Sigmoid colon (tissue), 4 donors: ENCODE measurements around the gene SRGAP2C.
"Not testable (repeated sequence)": the region's sequence is repeated elsewhere in the genome, so short reads cannot be mapped to it uniquely, and the experiment has no call there.

Experiments used
- CTCF ChIP-seq, 4 experiments: fragments of 450-650 bp in 3 of 4; fragments of 200-600 bp in 1 of 4; IDR thresholded peaks; one replicate each; pipeline ENCODE4 v1.5.1; 2016 to 2019; ENCODE audit warnings: antibody characterized with exemption in 4 of 4, mild to moderate bottlenecking in 3 of 4, moderate library complexity in 2 of 4
- POLR2AphosphoS5 ChIP-seq, 4 donors: sonication (generic); formaldehyde crosslinking; IDR thresholded peaks; one replicate each; pipeline ENCODE4 v1.6.1; 2017; ENCODE audit warnings: antibody characterized with exemption in 4 of 4

DNA sequence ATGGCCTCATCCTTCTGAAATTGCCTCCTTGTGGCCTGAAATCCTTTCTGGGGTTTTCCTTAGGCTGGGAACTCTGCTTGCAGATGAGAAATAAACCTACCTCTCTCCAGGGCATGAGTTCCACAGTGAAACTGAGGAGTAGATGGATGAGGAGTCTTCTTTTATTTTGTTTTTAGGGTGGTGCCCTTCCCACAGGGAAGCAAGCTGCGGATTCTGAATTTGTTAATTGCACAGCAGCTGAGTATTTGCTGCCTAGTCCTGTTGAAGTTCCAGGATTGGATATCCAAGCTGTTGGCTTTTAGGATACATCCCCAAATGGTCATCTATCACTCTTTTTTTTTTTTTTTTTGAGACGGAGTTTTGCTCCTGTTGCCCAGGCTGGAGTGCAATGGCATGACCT is 73.4 kb downstream of the SRGAP2C start:
- not testable (repeated sequence) for TF ChIP-seq CTCF, POLR2AphosphoS5 (IDR thresholded peaks at IDR 0.05)
